Measurements from ENCODE around the gene PABPC1L2B.
"Not testable (repeated sequence)": the region's sequence is repeated elsewhere in the genome, so short reads cannot be mapped to it uniquely, and the experiment has no call there.

DNA sequence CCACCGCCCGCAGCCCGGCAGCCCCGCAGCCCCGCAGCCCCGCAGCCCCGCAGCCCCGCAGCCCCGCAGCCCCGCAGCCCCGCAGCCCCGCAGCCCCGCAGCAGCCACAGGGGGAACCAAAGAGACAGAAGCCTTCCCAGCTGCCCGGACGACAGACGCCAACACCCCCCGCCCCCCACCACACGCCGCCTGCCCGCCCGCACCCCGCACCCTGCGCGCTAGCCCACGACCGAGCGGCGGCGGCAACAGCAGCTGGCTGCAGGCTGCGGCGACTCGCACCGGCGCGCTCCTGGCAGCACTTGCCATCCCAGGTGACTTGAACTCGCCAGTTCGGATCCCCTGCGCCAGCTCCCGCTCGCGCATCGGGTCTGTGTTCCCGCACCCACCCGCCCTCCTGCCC is at the start of gene PABPC1L2B:
- TF ChIP-seq, protein P1, sequence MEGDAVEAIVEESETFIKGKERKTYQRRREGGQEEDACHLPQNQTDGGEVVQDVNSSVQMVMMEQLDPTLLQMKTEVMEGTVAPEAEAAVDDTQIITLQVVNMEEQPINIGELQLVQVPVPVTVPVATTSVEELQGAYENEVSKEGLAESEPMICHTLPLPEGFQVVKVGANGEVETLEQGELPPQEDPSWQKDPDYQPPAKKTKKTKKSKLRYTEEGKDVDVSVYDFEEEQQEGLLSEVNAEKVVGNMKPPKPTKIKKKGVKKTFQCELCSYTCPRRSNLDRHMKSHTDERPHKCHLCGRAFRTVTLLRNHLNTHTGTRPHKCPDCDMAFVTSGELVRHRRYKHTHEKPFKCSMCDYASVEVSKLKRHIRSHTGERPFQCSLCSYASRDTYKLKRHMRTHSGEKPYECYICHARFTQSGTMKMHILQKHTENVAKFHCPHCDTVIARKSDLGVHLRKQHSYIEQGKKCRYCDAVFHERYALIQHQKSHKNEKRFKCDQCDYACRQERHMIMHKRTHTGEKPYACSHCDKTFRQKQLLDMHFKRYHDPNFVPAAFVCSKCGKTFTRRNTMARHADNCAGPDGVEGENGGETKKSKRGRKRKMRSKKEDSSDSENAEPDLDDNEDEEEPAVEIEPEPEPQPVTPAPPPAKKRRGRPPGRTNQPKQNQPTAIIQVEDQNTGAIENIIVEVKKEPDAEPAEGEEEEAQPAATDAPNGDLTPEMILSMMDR (IDR thresholded peaks at IDR 0.05; ENCODE audit: low read depth, low read length) = not testable (repeated sequence)
- TF ChIP-seq POLR2A (IDR thresholded peaks at IDR 0.05; ENCODE audit: extremely low read depth, insufficient read length) = not testable (repeated sequence)
- TF ChIP-seq, protein P2, sequence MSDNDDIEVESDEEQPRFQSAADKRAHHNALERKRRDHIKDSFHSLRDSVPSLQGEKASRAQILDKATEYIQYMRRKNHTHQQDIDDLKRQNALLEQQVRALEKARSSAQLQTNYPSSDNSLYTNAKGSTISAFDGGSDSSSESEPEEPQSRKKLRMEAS (IDR thresholded peaks at IDR 0.05; ENCODE audit: low read depth, low read length) = not testable (repeated sequence)
